GM12801 (cell line): ENCODE data around the gene HOXB5.

Experiments used
- CTCF ChIP-seq: IDR thresholded peaks from one replicate; pipeline ENCODE4 v1.5.1; 2011; ENCODE audit warnings: control low read depth; ENCODE audit not compliant: insufficient read length; ENCODE audit errors: extremely low read depth

HOXB5 gene

GRCh38 chr17:48591255-48592056, 2.1 kb downstream of the HOXB5 start:
- TF ChIP-seq CTCF, result no peak

GRCh38 chr17:48590607-48591161, 2.9 kb downstream of the HOXB5 start:
- TF ChIP-seq CTCF, result no peak

- TF ChIP-seq CTCF, result no peak
Observed at GRCh38 chr17:48589831-48590606, 3.6 kb downstream of the HOXB5 start, which contains the start of gene HOXB3. HOXB3 (minus strand) TSS chr17:48590241; CDS start chr17:48552474, 37,767 bp downstream.

GRCh38 chr17:48589060-48589830, 4.3 kb downstream of the HOXB5 start:
- TF ChIP-seq CTCF, result no peak

GRCh38 chr17:48588528-48588927, 5.1 kb downstream of the HOXB5 start:
- TF ChIP-seq CTCF, result no peak

- no peak for TF ChIP-seq CTCF
Observed at GRCh38 chr17:48588074-48588415, 5.5 kb downstream of the HOXB5 start.
